Measurements from ENCODE around the gene PRKCE. TPM values are rescaled to one million over a fixed set of nuclear protein-coding genes. Genes with fewer than 3 reads are reported as not detected.

Gene PRKCE
- total and polyA plus RNA-seq, 7 donors: 3.0 to 22.8 (median 16.1) TPM

DNA sequence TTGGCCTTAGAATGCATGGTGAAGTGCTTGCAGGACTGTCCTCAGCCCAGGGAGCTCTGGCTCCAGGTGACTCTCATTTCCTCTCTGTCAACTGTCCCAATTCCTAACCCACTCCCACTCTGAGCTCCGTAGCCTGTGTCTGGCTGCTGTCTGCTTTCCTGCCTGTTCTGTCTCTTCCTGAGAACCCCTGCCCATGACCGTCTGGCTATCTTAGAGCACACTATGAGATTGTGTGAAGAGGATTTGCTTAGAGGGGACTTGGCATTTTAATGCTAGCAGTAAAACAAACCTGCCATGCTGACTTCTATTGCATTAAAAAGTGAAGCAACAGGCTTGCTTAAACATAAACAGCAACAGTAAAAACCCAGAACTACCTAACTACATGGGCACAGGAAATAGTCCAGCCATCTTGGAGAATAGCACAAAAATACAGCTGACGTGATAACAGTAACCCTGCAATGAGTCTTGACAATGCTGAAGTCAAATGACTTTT is 234.7 kb downstream of the PRKCE start:
- Histone ChIP-seq H3K4me3 (no peak overlapping the region), H3K27me3 (ENCODE audit: insufficient read depth in 3 of 3, low read length in 2 of 3) (no peaks in the 10 kb centered on the region), H3K36me3 (ENCODE audit: insufficient read depth in 1 of 2, low read depth in 1 of 2) (no peaks in the 10 kb centered on the region), H3K4me1 (peaks cover 17% of the 10 kb centered on the region), H3K9me3 (no peaks in the 10 kb centered on the region), H3K27ac (no peak overlapping the region)
- TF ChIP-seq CTCF (IDR thresholded peaks at IDR 0.05): no peak
- intact Hi-C loops (cut with DNase I): no loop called here
- no peak for DNase-seq
- WGBS, 3 donors: 74 to 84% (median 78%) methylated on average over 3 of the region's 3 CpGs
- ATAC-seq: no peak

DNA sequence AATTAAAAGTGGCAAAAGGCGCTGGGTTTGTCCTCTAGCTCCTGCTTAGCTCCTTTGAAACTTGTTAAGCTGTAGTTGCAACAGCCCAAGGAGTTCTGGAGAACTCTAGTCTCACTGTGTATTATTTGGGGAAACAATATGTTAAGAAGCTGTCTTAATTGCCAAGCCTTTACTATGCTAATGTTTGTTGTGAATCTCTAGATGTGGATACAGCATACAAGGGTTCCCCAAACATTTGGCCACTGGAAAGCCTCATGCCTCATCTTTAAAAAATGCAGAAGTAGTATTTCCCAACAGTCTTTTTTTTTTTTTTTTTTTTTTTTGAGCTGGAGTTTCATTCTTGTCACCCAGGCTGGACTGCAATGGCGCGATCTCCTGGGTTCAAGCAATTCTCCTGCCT is 236.7 kb downstream of the PRKCE start:
- no peaks in the 10 kb centered on the region for H3K36me3 ChIP-seq (ENCODE audit: insufficient read depth in 1 of 2, low read depth in 1 of 2)
- peak in 1 of 4 donors; percentile 36 for ATAC-seq
- TF ChIP-seq CTCF (IDR thresholded peaks at IDR 0.05): no peak
- intact Hi-C loops (cut with DNase I): no loop called here
- no peak overlapping the region for H3K27ac ChIP-seq
- no peak for DNase-seq
- H3K4me1 ChIP-seq: peaks cover 2% of the 10 kb centered on the region
- no peak overlapping the region for H3K4me3 ChIP-seq
- 80 to 89% (median 84%) methylated on average over 3 of the region's 3 CpGs for WGBS, 3 donors
- H3K27me3 ChIP-seq (ENCODE audit: insufficient read depth in 3 of 3, low read length in 2 of 3): no peaks in the 10 kb centered on the region
- no peaks in the 10 kb centered on the region for H3K9me3 ChIP-seq

- H3K27me3 ChIP-seq (ENCODE audit: insufficient read depth in 3 of 3, low read length in 2 of 3): no peaks in the 10 kb centered on the region
- H3K36me3 ChIP-seq (ENCODE audit: insufficient read depth in 1 of 2, low read depth in 1 of 2): no peaks in the 10 kb centered on the region
- H3K4me3 ChIP-seq: no peak overlapping the region
- no peaks in the 10 kb centered on the region for H3K9me3 ChIP-seq
- no peak for TF ChIP-seq CTCF (IDR thresholded peaks at IDR 0.05)
- no peak overlapping the region for H3K27ac ChIP-seq
- H3K4me1 ChIP-seq: no peaks in the 10 kb centered on the region
- DNase-seq: no peak
- WGBS, 3 donors: 90 to 97% (median 91%) methylated on average over 4 of the region's 4 CpGs
- no peak for ATAC-seq
- intact Hi-C loops (cut with DNase I): no loop called here
These were observed 237.2 kb downstream of the PRKCE start for GRCh38 chr2:45888641-45889040.

- ATAC-seq (peak in 2 of 4 donors; percentile 39 to 62), DNase-seq (no peak)
- Histone ChIP-seq H3K9me3 (no peaks in the 10 kb centered on the region), H3K36me3 (ENCODE audit: insufficient read depth in 1 of 2, low read depth in 1 of 2) (no peaks in the 10 kb centered on the region), H3K27me3 (ENCODE audit: insufficient read depth in 3 of 3, low read length in 2 of 3) (no peaks in the 10 kb centered on the region), H3K27ac (no peak overlapping the region), H3K4me3 (no peak overlapping the region), H3K4me1 (no peaks in the 10 kb centered on the region)
- WGBS, 3 donors: 58 to 76% (median 75%) methylated on average over 8 of the region's 8 CpGs
- no peak for TF ChIP-seq CTCF (IDR thresholded peaks at IDR 0.05)
- intact Hi-C loops (cut with DNase I): no loop called here
These were observed 237.6 kb downstream of the PRKCE start for GRCh38 chr2:45889053-45889452.

All from psoas muscle (tissue), 8 donors.